GM18526 (cell line): ENCODE measurements around the gene RALGPS1.

Experiments used
- POLR2A ChIP-seq: IDR thresholded peaks from 3 replicates; pipeline ENCODE4 v1.6.1; 2011; ENCODE audit not compliant: insufficient read length; ENCODE audit errors: extremely low read depth

The RALGPS1 gene

GRCh38 chr9:127177665-127178265 lies 263.2 kb downstream of the RALGPS1 start:
- no peak for TF ChIP-seq POLR2A

GRCh38 chr9:127178686-127179632 lies 264.4 kb downstream of the RALGPS1 start:
- TF ChIP-seq POLR2A: no peak

GRCh38 chr9:127179633-127180441 lies 265.3 kb downstream of the RALGPS1 start:
- TF ChIP-seq POLR2A: no peak

GRCh38 chr9:127180457-127181314 lies 266.1 kb downstream of the RALGPS1 start:
- TF ChIP-seq POLR2A: no peak

- no peak for TF ChIP-seq POLR2A
These were observed 266.7 kb downstream of the RALGPS1 start for GRCh38 chr9:127181315-127181580.

GRCh38 chr9:127181595-127182190 lies 267.1 kb downstream of the RALGPS1 start:
- TF ChIP-seq POLR2A: no peak

- no peak for TF ChIP-seq POLR2A
These were observed 268.5 kb downstream of the RALGPS1 start for GRCh38 chr9:127182901-127183746.

- TF ChIP-seq POLR2A: no peak
These were observed 269.4 kb downstream of the RALGPS1 start for GRCh38 chr9:127183814-127184582.

- TF ChIP-seq POLR2A: no peak
These were observed 270.1 kb downstream of the RALGPS1 start for GRCh38 chr9:127184641-127185040.

- TF ChIP-seq POLR2A: no peak
These were observed 270.6 kb downstream of the RALGPS1 start for GRCh38 chr9:127185181-127185580.

- no peak for TF ChIP-seq POLR2A
These were observed 271.6 kb downstream of the RALGPS1 start for GRCh38 chr9:127185931-127186781.

GRCh38 chr9:127186806-127187205 lies 272.2 kb downstream of the RALGPS1 start:
- TF ChIP-seq POLR2A: no peak
